HG02943 (cell line): ENCODE results near the gene NLRP8.
"Not testable (repeated sequence)": the region's sequence is repeated elsewhere in the genome, so short reads cannot be mapped to it uniquely, and the experiment has no call there.

Experiments
- ATAC-seq: cut with Tn5 transposase; IDR thresholded peaks from one replicate; pipeline ENCODE4 v1.9.1; 2021; ENCODE audit warnings: mild to moderate bottlenecking, low read depth, moderate library complexity; ENCODE audit not compliant: unreplicated experiment

The NLRP8 gene

DNA sequence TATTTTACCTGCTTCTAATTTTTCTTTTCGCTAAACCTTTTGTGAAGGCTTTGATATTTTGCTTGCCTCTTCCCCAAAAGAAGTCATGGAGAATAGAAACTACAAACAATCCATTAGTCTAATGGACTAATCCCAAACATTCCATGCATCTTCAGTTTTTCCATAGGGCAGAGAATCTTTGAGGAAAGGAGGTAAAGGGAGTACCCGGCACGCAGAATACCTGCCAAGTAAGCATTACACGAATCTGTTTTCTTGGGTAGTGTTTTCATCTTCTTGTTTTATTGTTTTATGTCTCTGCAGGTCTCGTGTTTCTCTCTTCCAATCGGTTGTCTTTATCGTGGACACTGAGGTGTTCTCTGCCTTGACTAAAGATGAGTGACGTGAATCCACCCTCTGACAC is at the start of gene NLRP8:
Gene NLRP8 (plus strand): TSS at position 301 of the 400 bp plus-strand sequence.
- no peak for ATAC-seq

DNA sequence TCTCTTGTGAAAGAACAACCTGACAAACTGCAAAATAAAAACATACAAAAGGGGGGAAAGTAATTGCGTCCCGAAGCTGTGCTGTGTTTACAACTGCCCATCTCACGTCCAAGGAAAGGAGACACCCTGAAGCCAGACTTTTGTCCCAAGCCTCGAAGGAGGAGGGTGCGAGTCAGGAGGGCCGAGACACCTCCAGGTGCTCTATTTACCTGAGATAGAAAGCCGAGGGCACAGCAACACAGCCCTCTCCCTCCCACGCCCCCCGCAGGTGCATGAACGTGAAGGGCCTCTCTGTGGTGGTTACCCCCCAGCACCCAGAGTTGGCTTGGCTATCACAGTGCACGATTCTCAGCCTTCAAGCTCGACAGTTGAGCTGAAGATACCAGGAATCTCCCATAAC is 48.7 kb upstream of the NLRP8 start:
- ATAC-seq, result no peak

DNA sequence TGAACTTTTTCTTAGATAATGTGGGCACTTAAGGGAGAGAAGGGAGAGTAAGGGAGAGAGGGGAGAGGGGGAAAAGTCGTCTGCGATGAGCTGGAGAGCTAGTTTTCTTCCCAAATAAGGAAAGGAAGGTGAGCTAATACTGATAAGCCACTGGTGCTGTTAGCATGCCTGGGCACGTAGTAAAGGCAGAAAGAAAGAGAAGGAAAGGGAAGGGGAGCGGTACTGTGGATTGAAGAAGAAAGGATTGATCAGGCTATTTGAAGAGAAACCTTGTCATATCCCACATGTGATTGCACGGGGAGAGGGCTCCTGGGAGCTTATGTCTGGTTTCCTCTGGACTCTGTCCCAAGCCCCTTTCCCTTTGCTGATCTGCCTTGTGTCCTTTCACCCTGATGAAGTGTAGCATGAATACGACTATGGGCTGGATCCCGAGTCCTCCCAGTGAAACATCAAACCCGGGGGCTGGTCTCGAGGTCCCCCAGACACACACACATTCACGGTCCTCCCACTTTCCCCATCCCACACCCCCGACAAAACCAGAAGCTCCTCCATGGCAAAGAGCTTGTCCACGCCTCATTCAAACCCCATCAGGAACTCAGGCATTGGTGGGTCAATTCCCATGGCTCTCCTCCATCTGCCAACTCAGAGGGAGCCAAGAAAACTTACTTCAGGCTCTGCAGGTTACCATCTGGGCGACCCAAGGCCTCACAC is 46.1 kb upstream of the NLRP8 start:
- no peak for ATAC-seq

DNA sequence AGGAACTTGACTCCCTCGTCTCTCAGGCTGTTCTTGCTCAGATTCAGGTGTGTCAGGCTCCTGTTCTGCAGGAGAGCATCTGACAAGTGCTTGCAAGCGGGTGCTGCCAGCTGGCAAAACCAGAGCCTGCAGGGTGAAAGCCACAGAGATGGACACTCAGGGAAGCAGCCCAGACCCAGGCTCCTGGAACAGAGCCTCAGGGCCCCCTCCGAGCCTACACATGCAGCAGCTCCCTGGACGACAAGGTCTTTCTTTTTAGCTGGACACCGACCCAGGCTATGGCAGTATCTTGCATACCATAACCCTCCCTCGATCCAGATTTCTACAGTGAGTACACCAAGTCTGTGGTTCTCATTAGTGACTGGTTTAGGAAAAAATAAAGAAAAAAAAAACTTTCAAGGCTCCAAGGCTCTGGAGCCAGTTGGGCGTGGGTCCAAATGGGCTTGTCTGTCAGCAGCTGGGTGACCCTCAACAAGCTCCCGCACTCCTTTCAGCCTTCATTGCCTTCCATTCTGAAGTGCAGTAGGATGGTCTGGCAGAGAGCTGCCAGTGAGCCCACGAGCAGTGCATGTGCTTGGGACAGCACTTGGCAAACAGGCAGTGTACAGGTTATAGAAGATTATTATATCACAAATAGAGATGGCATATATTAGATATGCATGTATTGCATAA is 45.4 kb upstream of the NLRP8 start:
- no peak for ATAC-seq

DNA sequence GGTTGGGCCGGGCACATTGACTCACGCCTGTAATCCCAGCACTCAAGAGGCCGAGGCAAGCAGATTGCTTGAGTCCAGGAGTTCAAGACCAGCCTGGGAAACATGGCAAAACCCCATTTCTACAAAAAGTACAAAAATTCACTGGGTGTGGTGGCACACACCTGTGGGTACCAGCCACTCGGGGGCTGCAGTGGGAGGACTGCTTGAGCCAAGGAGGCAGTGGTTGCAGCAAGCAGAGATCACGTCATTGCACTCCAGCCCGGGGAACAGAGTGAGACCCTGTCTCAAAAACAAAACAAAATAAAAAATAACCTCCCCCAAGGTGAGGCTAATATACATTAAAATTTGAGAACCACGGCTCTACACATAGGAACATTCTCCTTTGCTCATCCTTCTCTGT is 40.3 kb upstream of the NLRP8 start:
- ATAC-seq, result no peak

DNA sequence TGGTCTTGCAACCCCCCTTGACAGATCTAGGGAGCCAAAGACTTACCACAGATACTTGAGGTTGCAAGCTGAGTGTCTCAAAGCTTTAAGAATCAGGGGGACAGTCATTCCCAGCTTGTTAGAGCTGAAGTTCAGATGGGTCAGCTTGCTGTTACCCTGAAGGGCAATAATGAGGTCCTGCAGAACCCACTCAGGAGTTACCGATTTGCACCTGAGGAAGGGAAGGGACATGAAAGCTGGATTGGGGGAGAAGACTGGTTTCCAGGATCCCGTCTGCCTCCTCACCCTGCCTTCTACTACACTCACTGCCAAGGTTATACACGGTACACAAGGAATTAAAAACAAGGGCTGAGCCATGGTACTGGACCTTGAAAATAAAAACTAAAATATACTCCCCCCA is 39.9 kb upstream of the NLRP8 start:
- no peak for ATAC-seq

DNA sequence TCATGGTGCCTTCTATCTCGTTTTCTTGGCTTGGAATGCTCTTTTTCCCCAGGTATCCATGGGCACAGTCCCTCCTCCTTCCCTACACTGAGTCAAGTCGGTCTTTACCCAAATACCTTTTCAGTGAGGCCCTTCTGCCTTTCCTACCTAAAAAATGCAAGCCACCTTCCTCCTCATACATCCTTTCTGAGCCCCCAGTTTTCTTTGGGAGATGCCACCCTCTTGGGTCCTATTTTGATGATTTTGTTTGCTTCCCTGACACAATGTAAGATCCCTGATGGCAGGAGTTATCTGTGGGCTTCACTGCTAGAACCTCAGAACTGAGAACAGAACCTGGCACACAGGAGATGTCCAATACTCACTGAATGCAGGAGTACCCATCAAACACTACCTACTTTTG is 37.8 kb upstream of the NLRP8 start:
- ATAC-seq, result no peak

DNA sequence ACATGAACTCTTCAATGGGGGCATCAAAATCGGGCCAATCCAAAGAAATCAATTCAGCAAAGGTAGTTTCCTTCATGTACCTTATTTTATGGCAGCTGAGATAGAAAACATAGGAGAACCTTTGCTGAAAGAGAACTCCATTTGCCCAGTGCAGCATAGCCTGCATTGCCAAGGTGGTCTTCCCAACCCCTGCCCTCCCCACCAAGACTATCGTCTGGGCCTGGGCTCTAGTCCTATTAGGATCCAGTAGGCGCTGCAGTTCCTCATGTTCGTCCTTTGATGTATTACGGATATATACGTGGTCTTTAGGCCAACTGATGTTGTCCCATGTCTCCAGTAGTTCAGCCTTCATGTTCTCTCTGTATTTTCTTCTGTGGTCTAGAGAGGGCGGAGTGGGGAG is 34.7 kb upstream of the NLRP8 start:
- ATAC-seq, result no peak

DNA sequence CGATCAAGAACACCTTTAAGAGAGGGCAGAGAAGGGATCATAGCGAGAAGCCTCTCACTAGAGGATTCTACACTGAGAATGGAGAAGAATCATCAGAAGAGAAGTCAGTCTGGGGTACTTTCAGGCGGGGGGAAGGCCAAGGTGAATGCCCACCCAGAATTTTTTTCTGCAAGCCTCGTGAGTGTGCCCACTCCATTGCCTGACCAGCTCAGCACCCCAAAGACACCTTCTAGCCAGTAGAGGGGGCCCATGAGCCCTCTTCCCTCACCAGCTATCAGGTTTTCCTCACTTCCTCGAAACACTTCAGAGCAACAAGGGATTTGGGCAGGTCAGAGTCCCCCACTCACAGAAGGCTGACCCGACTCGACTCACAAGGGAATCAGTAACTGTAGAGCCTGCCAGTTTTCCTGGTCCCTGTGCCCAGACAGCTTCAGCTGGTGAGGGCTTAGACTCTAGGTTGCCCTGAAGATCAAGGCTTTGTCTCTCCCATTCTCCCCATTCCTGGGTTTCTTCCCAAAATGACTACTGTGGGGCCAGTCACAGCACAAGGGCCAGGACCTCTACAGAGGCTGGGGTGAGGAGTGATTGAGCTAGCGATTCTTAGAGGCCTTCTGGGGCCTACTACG is 33.9 kb upstream of the NLRP8 start:
- no peak for ATAC-seq

DNA sequence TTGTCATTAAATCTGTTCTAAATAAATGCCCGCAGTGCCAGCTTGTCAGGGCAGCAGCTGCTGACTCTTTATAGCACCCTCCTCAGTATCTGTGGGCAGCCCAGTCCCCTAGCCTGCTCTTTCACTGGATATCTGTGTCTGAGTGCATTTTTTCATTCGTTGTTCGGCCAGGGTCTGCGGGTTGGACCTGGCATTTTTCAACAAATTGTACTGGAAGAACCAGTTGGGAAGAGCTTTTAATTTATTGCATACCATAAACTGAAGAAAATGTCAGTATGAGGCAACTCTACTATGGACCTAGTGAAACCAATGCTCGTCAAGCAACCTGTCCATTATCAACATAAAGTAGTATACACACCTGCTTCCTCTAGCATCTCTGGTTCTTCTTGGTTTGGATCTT is 24.1 kb upstream of the NLRP8 start:
- ATAC-seq, result no peak

DNA sequence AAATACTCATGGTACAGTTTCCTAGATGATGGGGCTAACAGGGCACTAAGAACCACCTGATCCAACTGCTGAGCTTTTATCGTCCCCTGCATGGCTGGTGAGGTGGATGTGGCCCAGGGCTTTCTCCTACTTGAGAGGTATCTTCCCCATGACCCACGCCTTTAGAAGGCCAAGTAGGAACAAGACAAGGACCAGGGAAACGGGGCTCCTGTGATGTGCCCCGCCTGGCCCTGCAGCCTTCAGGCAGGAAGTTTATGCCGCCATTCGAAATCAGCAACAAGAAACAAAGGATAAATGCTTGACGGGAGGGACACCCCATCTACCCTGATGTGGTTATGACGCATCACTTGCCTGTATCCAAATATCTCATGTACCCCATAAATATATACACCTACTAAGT is 19.6 kb upstream of the NLRP8 start:
- no peak for ATAC-seq

DNA sequence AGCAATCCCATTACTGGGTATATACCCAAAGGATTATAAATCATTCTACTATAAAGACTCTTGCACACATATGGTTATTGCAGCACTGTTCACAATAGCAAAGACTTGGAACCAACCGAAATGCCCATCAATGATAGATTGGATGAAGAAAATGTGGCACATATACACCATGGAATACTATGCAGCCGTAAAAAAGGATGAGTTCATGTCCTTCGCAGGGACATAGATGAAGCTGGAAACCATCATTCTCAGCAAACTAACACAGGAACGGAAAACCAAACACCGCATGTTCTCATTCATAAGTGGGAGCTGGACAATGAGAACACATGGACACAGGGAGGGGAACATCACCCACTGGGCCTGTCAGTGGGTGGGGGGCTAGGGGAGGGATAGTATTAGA is 18.4 kb upstream of the NLRP8 start:
- not testable (repeated sequence) for ATAC-seq

DNA sequence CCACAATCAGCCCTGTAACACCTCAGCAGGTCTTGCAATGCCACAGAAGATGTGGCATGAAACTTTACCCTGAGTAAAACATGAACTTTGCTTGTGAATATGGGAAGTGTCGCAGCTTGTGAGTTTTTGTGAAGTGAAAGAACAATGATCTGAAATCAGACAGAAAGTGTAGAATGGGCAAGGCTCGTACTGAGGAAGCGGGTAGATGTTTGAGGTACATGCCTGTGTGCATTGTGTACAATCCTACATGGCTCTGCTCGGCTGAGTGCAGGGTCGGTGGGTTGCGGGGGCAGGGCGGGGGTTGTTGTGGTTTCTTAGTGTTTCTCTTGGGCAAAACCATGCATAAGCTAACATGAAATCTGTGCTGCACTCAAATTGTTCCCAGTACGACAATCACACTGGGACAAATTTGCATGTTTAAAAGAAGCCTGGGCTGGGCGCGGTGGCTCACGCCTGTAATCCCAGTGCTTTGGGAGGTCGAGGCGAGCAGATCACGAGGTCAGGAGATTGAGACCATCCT is 16.6 kb upstream of the NLRP8 start:
- no peak for ATAC-seq

DNA sequence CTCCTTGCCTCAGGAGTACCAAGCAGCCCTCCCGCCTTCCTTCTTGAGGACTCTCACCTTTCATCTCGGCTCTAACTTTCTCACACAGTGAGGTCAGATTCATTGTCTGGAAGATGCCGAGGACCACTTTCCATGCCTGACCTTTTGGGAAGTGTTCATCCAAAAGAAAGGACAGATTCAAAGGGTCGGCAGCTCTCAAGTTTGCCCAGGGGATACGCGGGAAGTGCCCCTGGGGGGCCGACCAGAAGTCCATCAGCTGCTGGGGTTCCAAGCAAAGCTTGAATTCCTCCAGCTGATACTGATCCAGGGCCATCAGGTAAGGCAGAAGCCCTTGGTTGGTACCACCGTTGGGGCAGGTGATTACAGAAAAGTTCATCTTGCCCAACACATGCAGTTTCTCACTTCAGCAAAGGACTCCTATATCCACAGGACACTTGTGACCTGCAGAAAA is 15.7 kb upstream of the NLRP8 start, which contains the start of gene NLRP13:
Gene NLRP13 (minus strand): TSS at position 401 of the 451 bp plus-strand sequence. CDS start 25 bp downstream, at position 376.
- ATAC-seq, result no peak

DNA sequence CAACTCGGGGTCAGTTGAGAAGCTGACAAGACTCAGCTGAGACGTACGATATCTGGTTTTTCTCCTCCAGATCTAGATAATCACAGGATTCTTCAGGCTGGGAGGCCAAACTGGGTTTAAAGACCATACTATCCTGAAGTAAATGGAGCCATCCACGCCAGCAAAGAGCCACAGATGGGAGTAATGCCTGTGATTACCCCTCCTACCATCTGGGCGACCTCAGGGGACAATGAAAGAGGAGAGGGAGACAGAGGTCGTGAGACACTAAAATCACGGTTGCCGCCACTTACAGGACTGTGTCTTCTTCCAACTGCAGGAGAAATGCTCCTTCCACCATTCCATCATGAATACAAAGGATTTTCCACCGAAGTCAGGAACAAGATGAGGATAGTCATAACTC is 12.4 kb upstream of the NLRP8 start:
- no peak for ATAC-seq

DNA sequence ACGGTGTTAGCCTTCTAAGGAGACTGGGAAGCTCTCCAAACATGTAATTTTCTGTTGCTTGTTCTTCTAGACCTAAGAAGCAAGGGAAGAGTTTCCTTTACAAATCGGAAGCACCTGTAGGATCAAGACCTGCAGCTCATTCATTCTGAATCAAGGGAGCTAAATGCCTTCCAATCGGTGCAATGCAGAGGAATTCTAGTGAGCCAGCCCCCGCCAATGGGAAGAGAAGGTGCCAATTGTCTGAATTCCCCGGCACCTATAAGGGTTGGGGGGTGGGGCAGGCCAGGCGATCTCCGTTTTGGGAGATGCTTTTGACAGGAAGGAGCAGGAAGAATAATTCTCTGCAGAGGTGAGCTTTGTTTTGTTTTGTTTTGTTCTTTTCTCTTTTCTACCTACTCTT is 8.4 kb upstream of the NLRP8 start:
- ATAC-seq, result no peak

DNA sequence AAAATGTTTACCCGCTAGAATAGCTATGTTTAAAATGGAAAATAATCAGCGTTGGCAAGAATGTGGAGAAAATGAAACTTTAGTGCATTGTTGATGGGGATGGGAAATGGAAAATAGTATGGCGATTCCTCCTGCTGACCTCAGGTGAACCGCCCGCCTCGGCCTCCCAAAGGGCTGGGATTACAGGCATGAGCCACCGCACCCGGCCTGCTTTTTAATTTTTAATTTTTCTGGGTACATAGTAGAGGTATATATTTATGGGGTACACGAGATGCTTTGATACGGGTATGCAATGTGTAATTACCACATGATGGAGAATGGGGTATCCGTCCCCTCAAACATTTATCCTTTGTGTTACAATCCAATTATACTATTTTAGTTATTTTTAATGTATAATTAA is 7.3 kb upstream of the NLRP8 start:
- ATAC-seq, result no peak

DNA sequence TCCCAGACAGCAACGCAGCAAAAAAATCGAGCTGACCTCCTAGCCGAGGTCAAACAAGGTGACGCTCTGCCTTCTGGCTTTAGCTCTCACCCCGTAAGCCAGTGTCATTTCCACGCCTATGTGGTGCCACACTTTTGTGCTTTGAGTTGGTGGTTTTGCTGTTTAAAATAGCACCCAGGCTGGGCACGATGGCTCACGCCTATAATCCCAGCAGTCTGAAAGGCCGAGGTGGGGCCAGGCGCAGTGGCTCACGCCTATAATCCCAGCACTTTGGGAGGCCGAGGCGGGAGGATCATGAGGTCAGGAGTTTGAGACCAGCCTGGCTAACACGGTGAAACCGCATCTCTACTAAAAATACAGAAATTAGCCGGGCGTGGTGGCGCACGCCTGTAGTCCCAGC is 2.9 kb downstream of the NLRP8 start:
- ATAC-seq, result not testable (repeated sequence)

DNA sequence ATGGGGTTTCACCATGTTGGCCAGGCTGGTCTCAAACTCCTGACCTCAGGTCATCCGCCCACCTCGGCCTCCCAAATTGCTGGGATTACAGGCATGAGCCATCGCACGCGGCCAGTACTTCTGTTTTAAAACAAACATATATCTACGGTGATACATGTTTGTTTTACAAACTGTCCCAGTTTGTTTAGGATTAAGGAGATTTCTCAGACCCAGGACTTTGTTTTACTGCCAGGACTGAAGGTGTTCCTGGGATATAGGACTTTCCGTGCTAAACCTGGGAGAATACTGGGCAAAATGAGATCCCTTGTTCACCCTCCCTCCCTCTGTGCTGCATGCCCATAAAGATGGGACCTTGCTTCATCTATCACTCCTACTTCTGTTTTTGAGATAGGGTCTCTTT is 8.8 kb downstream of the NLRP8 start:
- ATAC-seq, result no peak

DNA sequence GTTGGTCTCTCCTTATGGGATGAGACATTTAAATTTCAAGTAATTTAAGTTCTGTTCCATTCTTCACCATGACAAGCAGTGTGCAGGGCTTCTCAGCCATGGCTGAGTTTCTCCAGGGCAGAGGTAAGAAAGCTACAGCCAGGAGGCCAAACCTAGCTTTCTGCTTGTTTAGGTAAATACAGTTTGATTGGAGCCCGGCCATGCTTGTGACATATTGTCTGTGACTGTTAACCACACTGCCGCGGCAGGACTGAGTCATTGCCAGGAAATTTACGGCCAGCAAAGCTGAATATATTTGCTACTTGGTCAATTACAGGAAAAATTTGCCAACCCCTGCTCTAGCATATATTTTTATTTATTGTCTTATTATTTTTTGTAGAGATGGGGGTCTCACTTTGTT is 10.7 kb downstream of the NLRP8 start:
- no peak for ATAC-seq

DNA sequence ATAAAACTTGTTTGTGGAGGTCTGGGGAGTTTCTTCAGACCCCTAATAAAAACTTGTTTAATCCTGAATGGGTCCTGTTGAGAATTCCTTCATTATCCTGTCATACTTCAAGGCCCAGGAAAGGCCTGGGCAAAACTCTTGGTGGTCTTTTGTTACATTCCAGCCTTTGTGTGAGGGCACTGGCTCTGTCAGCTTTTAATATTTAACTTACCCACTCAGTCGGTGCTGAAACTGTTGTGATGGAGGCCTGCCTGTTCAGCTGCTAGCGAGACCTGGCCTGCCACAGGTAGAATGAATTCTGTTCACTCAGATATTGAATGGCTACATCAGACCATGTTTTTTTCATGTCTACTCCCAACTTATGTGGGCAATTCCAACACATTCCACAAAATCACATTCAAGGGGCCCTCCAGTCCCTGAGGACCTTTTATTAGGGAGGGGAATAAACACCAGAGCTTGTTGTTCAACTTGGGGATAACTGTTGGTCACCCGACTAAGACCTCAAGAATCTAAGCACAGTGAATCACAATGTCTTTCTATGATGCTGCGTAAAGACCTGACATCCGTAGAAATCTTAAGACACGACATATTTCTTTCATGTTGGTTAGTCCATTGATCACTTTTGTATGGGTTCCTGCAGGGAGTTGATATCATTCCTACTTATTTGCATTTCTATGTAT is 12.5 kb downstream of the NLRP8 start:
- no peak for ATAC-seq
